ENCODE measurements around the gene AXDND1. TPM values are rescaled to one million over a fixed set of nuclear protein-coding genes. Genes with fewer than 3 reads are reported as not detected.

Gene AXDND1
- total and polyA plus RNA-seq, 9 donors = 0.07 to 4.1 (median 0.17) TPM; not detected in 3

DNA sequence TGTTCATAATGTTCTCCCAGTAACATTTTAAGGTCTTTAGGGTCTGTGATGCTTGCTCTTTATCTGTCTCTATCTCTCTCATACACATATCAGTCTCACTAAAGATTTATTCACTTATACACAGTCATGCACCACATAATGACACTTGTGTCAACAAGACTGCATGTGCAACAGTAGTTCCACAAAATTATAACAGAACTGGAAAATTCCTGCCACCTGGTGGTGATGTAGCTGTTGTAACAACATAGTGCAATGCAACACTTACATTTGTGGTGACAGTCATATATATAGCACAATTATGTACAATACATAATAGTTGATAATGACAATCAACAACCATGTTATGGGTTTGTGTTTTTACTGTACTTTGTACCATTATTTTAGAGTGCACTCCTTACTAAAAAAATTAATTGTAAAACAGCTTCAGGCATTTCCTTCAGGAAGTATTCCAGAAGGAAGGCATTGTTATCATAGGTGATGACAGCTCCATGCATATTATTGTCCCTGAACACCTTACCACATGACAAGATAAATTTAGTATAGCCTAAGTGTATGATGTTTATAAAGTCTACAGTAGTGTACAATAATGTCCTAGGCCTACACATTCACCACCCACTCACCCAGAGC, 234.0 kb downstream of the AXDND1 start:
- no peaks in the 10 kb centered on the region for H3K36me3 ChIP-seq
- intact Hi-C loops (cut with DNase I) = no loop called here
- DNase-seq = no peak
- no peaks in the 10 kb centered on the region for H3K9me3 ChIP-seq
- H3K4me3 ChIP-seq = no peak overlapping the region
- TF ChIP-seq, protein P1, sequence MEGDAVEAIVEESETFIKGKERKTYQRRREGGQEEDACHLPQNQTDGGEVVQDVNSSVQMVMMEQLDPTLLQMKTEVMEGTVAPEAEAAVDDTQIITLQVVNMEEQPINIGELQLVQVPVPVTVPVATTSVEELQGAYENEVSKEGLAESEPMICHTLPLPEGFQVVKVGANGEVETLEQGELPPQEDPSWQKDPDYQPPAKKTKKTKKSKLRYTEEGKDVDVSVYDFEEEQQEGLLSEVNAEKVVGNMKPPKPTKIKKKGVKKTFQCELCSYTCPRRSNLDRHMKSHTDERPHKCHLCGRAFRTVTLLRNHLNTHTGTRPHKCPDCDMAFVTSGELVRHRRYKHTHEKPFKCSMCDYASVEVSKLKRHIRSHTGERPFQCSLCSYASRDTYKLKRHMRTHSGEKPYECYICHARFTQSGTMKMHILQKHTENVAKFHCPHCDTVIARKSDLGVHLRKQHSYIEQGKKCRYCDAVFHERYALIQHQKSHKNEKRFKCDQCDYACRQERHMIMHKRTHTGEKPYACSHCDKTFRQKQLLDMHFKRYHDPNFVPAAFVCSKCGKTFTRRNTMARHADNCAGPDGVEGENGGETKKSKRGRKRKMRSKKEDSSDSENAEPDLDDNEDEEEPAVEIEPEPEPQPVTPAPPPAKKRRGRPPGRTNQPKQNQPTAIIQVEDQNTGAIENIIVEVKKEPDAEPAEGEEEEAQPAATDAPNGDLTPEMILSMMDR (IDR thresholded peaks at IDR 0.05) = no peak
- TF ChIP-seq EP300 (IDR thresholded peaks at IDR 0.05) (no peak), POLR2A (IDR thresholded peaks at IDR 0.05) (no peak)
- no peaks in the 10 kb centered on the region for H3K27me3 ChIP-seq
- H3K4me1 ChIP-seq (ENCODE audit: insufficient read depth) = no peaks in the 10 kb centered on the region
- no peak overlapping the region for H3K27ac ChIP-seq

DNA sequence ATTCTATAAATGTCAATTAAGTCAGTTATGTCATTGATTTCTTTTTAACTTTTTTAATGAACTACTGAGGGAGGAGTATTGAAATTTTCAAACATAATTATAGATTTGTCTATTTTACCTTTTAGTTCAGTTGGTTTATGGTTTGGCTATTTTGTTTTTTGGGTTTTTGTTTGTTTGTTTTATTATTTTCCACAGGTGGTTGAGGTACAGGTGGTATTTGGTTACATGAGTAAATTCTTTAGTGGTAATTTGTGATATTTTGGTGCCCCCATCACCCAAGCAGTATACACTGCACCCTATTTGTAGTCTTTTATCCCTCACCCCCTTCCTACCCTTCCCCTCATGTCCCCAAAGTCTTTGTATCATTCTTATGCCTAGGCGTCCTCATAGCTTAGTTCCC, 235.3 kb downstream of the AXDND1 start:
- TF ChIP-seq POLR2A (IDR thresholded peaks at IDR 0.05) (no peak), EP300 (IDR thresholded peaks at IDR 0.05) (no peak)
- TF ChIP-seq, protein P1 (IDR thresholded peaks at IDR 0.05) = no peak
- 70 to 86% (median 81%) methylated on average over 1 of the region's 1 CpG for WGBS, 3 donors
- intact Hi-C loops (cut with DNase I) = no loop called here
- Histone ChIP-seq H3K27me3 (no peaks in the 10 kb centered on the region), H3K9me3 (no peaks in the 10 kb centered on the region), H3K4me3 (no peak overlapping the region), H3K27ac (no peak overlapping the region), H3K36me3 (no peaks in the 10 kb centered on the region), H3K4me1 (ENCODE audit: insufficient read depth) (no peaks in the 10 kb centered on the region)
- DNase-seq = no peak

Small RNAs within 50 kb of the gene (small RNA-seq; reads per million reads assigned to genes)
- gene MEF2AP1 (not detected), gene RNU5F-2P (not detected)

Other genes with a start within 250 kb of the AXDND1 start
- gene ABL2, start 136.3 kb upstream of the AXDND1 start, total RNA-seq = 10 to 100 TPM in 6 of 7 donors, 1 to 10 TPM in 1; 7.4 to 22.7 (median 16.3) TPM
- 1 to 10 TPM; 4.1 to 7.5 TPM for gene ABL2, start 136.3 kb upstream of the AXDND1 start, polyA plus RNA-seq
- 10 to 100 TPM in 6 of 7 donors, 1 to 10 TPM in 1; 9.3 to 55.3 (median 35.8) TPM for gene SOAT1, start 72.2 kb upstream of the AXDND1 start, total RNA-seq
- gene SOAT1, start 72.2 kb upstream of the AXDND1 start, polyA plus RNA-seq = 10 to 100 TPM in 1 of 2 donors, 1 to 10 TPM in 1; 6.8 to 48.5 TPM
- gene NPHS2, start 210.0 kb downstream of the AXDND1 start, total RNA-seq = 1 to 10 TPM in 1 of 7 donors, not detected in 6; 1.0 TPM
- gene NPHS2, start 210.0 kb downstream of the AXDND1 start, polyA plus RNA-seq = under 1 TPM in 1 of 2 donors, not detected in 1; 0.10 TPM
- under 1 TPM in 4 of 7 donors, not detected in 3; 0.05 to 0.46 (median 0.11) TPM for gene TDRD5, start 225.9 kb downstream of the AXDND1 start, total RNA-seq
- under 1 TPM; 0.27 TPM for gene TDRD5, start 225.9 kb downstream of the AXDND1 start, polyA plus RNA-seq

Measured in ovary (tissue), 9 donors.